Measurements from ENCODE around the gene LEUTX. TPM values are rescaled to one million over a fixed set of nuclear protein-coding genes. Genes with fewer than 3 reads are reported as not detected.

The LEUTX gene
- polyA plus RNA-seq, 1 of the 3 experiments (the other 2 are of a cell fraction) = not detected

- Histone ChIP-seq H3K36me3 (replicated peaks in 1 of 2; ENCODE audit: control insufficient read depth in 1 of 2, insufficient read depth in 2 of 2, low read length in 1 of 2) (no peaks in the 10 kb centered on the region), H3K27me3 (ENCODE audit: insufficient read depth) (peaks cover 23% of the 10 kb centered on the region; the same call in 1 of the 2 replicates), H3K27ac (ENCODE audit: low read depth in 2 of 2, low read length in 1 of 2) (no peak overlapping the region), H2AFZ (ENCODE audit: low read depth) (no peak overlapping the region), H3K9me2 (no peaks in the 10 kb centered on the region), H3K9ac (no peak overlapping the region), H3K4me3 (ENCODE audit: low read depth in 2 of 2, low read length in 1 of 2) (no peak overlapping the region), H4K20me1 (ENCODE audit: insufficient read depth) (no peaks in the 10 kb centered on the region), H3K4me1 (ENCODE audit: control insufficient read depth in 1 of 2, insufficient read depth in 2 of 2, low read depth in 1 of 2, low read length in 1 of 2) (no peaks in the 10 kb centered on the region), H3F3A (replicated peaks; ENCODE audit: insufficient read depth) (no peaks in the 10 kb centered on the region), H3K9me3 (no peaks in the 10 kb centered on the region), H3K4me2 (no peak overlapping the region), H3K79me2 (ENCODE audit: insufficient read depth) (no peaks in the 10 kb centered on the region)
- TF ChIP-seq MAX (IDR thresholded peaks at IDR 0.05; ENCODE audit: low read depth) (no peak), POLR2AphosphoS5 (IDR thresholded peaks at IDR 0.05; ENCODE audit: low read depth, low read length) (no peak), FOSL2 (IDR thresholded peaks at IDR 0.05; ENCODE audit: borderline replicate concordance, low read depth) (no peak), REST (IDR thresholded peaks at IDR 0.05; ENCODE audit: low read depth, low read length) (no peak), YY1 (IDR thresholded peaks at IDR 0.05; ENCODE audit: low read depth) (no peak), TAF1 (IDR thresholded peaks at IDR 0.05; ENCODE audit: borderline replicate concordance, low read depth, low read length) (no peak), RFX5 (IDR thresholded peaks at IDR 0.05; ENCODE audit: low read length) (no peak), USF2 (IDR thresholded peaks at IDR 0.05; ENCODE audit: borderline replicate concordance, low read depth, low read length) (no peak), JUND (IDR thresholded peaks at IDR 0.05) (no peak), SIN3A (IDR thresholded peaks at IDR 0.05; ENCODE audit: borderline replicate concordance, low read depth, low read length) (no peak)
- POLR2A ChIA-PET = no interaction called here
- CTCF ChIA-PET = no interaction called here
- DNase-seq = no peak
These were observed 26.3 kb upstream of the LEUTX start for GRCh38 chr19:39752390-39752789.

GRCh38 chr19:39752795-39753194 is 25.9 kb upstream of the LEUTX start:
- POLR2A ChIA-PET = no interaction called here
- Histone ChIP-seq H3K36me3 (replicated peaks in 1 of 2; ENCODE audit: control insufficient read depth in 1 of 2, insufficient read depth in 2 of 2, low read length in 1 of 2) (no peaks in the 10 kb centered on the region), H3K9me2 (no peaks in the 10 kb centered on the region), H4K20me1 (ENCODE audit: insufficient read depth) (no peaks in the 10 kb centered on the region), H2AFZ (ENCODE audit: low read depth) (no peak overlapping the region), H3K79me2 (ENCODE audit: insufficient read depth) (no peaks in the 10 kb centered on the region), H3K4me1 (ENCODE audit: control insufficient read depth in 1 of 2, insufficient read depth in 2 of 2, low read depth in 1 of 2, low read length in 1 of 2) (no peaks in the 10 kb centered on the region), H3K9me3 (no peaks in the 10 kb centered on the region), H3K27me3 (ENCODE audit: insufficient read depth) (peaks cover 23% of the 10 kb centered on the region; the same call in 1 of the 2 replicates), H3K9ac (no peak overlapping the region), H3F3A (replicated peaks; ENCODE audit: insufficient read depth) (no peaks in the 10 kb centered on the region), H3K27ac (ENCODE audit: low read depth in 2 of 2, low read length in 1 of 2) (no peak overlapping the region), H3K4me2 (no peak overlapping the region), H3K4me3 (ENCODE audit: low read depth in 2 of 2, low read length in 1 of 2) (no peak overlapping the region)
- no peak for DNase-seq
- CTCF ChIA-PET = interaction anchor here (1.4 to 3.0 kb wide), 3 partner anchors 12 to 17 kb away, joined by 4 to 13 read pairs (median 4); no protein-coding TSS in a partner anchor
- TF ChIP-seq REST (IDR thresholded peaks at IDR 0.05; ENCODE audit: low read depth, low read length) = no peak
- no peak for TF ChIP-seq CTCF (IDR thresholded peaks at IDR 0.05)
- TF ChIP-seq EP300 (IDR thresholded peaks at IDR 0.05; ENCODE audit: borderline replicate concordance in 1 of 2, low read depth in 1 of 2, low read length in 1 of 2) = no peak
- no peak for TF ChIP-seq RCOR1 (IDR thresholded peaks at IDR 0.05; ENCODE audit: low read length)
- no peak for TF ChIP-seq IRF3 (IDR thresholded peaks at IDR 0.05; ENCODE audit: low read depth, low read length)
- TF ChIP-seq NFIC (IDR thresholded peaks at IDR 0.05; ENCODE audit: borderline replicate concordance) = no peak
- TF ChIP-seq MAX (IDR thresholded peaks at IDR 0.05; ENCODE audit: low read depth) = no peak
